Gastrocnemius medialis (tissue), 4 donors: ENCODE measurements around the gene AHRR.

ENCODE experiments used
- CTCF ChIP-seq, 5 experiments: fragments of 450-650 bp in 3 of 5; fragments of 200-600 bp in 2 of 5; sonication (generic) in 2 of 5; IDR thresholded peaks in 4 of 5; conservative IDR thresholded peaks in 1 of 5; 1 replicate in 4 of 5; 2 replicates in 1 of 5; pipeline ENCODE4 v1.5.1; 2016 to 2019; ENCODE audit warnings: antibody characterized with exemption in 5 of 5, mild to moderate bottlenecking in 3 of 5, moderate library complexity in 3 of 5
- POLR2A ChIP-seq, 2 donors: fragments of 450-650 bp; IDR thresholded peaks; one replicate each; pipeline ENCODE4 v1.6.1; 2017; ENCODE audit warnings: antibody characterized with exemption in 2 of 2, mild to moderate bottlenecking in 2 of 2, moderate library complexity in 2 of 2

DNA sequence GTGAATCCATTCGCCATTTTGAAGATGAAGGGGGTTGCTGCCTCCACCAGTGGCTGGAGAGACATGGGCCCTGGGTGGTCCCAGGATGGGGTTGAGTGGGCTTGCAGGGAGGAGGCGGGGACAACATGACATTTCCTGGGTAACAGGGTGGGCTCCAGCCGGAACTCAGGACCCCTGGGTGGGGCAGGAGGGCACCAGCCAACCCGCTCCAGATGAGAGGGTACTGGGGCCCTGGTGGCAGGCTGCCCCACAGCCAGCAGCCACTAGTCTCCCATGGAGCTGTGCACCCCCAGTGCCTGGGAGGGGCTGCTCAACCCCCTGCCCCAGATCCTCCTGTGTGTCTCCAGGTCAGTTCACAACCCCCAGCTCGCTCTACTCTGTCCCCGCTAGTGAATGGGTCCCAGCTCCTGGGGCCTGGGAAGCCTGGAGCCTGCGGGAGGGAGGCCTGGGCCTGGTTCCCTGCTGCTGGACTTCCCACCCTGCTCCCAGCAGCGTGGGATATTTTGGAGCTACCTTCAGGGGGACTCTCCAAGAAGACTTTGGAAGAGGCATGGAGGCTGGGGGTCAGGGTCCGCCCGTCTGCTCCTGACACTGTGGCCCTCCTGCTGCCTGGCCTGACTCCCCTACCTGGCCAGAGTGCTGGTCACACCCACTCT is 55.9 kb downstream of the AHRR start:
- TF ChIP-seq CTCF (IDR thresholded peaks at IDR 0.05 in 4 of 5, conservative IDR thresholded peaks at IDR 0.05 in 1 of 5) (no peak), POLR2A (IDR thresholded peaks at IDR 0.05) (no peak)
